ENCODE data around the gene ANLN. TPM values are rescaled to one million over a fixed set of nuclear protein-coding genes. Genes with fewer than 3 reads are reported as not detected.

ANLN gene
- total RNA-seq, 3 donors from 2014 or later (not counting 1 experiment from before 2014, with no cell fraction given) = 1.7 to 2.9 (median 2.0) TPM

DNA sequence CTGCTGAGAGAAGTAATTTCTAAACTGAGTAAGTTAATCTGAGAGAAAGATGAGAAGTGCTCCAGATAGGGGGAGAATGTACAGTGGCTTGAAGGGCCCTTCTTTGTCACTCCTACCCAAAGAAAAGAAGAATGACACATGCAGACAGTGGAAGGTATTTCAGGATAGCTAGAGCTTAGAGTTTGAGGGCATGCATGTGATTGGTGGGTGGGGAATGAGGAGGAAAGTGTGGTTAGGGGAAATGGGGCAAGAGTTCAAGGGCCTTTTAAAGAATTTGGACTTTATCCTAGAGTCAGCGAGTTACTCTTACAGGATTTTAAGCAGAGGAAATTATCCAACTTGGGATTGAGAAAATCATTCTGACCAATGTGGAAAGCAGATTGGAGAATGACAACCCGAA, 50.0 kb downstream of the ANLN start:
- Mint-ChIP-seq H3K4me1 (no peaks in the 10 kb centered on the region), H3K27ac (no peak overlapping the region), H3K9me3 (no peaks in the 10 kb centered on the region), H3K36me3 (no peaks in the 10 kb centered on the region), H3K4me3 (no peak overlapping the region), H3K27me3 (ENCODE audit: low read depth in 2 of 2) (no peaks in the 10 kb centered on the region)
- WGBS (ENCODE audit: insufficient coverage) = 96% methylated on average over 2 of the region's 2 CpGs
- no peaks in the 10 kb centered on the region for H3K9me3 ChIP-seq (ENCODE audit: control insufficient read depth, insufficient read depth, low read length)
- intact Hi-C loops (cut with micrococcal nuclease) = no loop called here
- no peaks in the 10 kb centered on the region for H3K4me1 ChIP-seq (ENCODE audit: control insufficient read depth, insufficient read depth, low read length)
- no peak overlapping the region for H3K4me3 ChIP-seq (ENCODE audit: low read length)
- TF ChIP-seq, protein P1, sequence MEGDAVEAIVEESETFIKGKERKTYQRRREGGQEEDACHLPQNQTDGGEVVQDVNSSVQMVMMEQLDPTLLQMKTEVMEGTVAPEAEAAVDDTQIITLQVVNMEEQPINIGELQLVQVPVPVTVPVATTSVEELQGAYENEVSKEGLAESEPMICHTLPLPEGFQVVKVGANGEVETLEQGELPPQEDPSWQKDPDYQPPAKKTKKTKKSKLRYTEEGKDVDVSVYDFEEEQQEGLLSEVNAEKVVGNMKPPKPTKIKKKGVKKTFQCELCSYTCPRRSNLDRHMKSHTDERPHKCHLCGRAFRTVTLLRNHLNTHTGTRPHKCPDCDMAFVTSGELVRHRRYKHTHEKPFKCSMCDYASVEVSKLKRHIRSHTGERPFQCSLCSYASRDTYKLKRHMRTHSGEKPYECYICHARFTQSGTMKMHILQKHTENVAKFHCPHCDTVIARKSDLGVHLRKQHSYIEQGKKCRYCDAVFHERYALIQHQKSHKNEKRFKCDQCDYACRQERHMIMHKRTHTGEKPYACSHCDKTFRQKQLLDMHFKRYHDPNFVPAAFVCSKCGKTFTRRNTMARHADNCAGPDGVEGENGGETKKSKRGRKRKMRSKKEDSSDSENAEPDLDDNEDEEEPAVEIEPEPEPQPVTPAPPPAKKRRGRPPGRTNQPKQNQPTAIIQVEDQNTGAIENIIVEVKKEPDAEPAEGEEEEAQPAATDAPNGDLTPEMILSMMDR (IDR thresholded peaks at IDR 0.05) = no peak
- DNase-seq (no peak), ATAC-seq (no peak)
- H3K27ac ChIP-seq (ENCODE audit: low read length) = no peak overlapping the region
- no peaks in the 10 kb centered on the region for H3K36me3 ChIP-seq (ENCODE audit: control insufficient read depth, insufficient read depth, low read length)
- no peaks in the 10 kb centered on the region for H3K27me3 ChIP-seq (ENCODE audit: control insufficient read depth, insufficient read depth, low read length)

DNA sequence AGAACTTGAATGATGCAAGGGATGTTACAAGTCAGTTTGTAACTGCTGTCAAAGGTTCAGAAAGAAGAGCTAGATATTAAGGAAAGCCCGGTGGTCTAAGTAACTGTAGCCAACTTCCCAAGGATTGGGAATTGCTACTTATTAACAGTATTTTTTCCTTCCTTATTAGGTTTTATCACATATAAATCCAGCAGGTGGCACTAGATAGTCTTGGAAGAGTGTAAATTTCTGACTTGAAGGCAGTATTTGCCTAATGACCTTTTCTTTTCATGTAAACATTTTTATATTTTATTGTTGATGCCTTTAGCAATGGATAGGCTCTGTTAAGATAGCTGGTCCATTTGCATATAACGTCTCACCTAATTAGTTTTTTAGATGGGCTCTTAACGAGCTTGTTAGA, 51.2 kb downstream of the ANLN start:
- H3K9me3 Mint-ChIP-seq = no peaks in the 10 kb centered on the region
- peak in 1 of 2 donors; percentile 27 for DNase-seq
- no peaks in the 10 kb centered on the region for H3K4me1 Mint-ChIP-seq
- Histone ChIP-seq H3K36me3 (ENCODE audit: control insufficient read depth, insufficient read depth, low read length) (no peaks in the 10 kb centered on the region), H3K27me3 (ENCODE audit: control insufficient read depth, insufficient read depth, low read length) (no peaks in the 10 kb centered on the region), H3K4me1 (ENCODE audit: control insufficient read depth, insufficient read depth, low read length) (no peaks in the 10 kb centered on the region), H3K9me3 (ENCODE audit: control insufficient read depth, insufficient read depth, low read length) (no peaks in the 10 kb centered on the region), H3K4me3 (ENCODE audit: low read length) (no peak overlapping the region), H3K27ac (ENCODE audit: low read length) (no peak overlapping the region)
- intact Hi-C loops (cut with micrococcal nuclease) = loop anchor here (1.0 kb wide), 1 partner anchor 757 kb away; no protein-coding TSS in a partner anchor
- no peak for ATAC-seq
- H3K27ac Mint-ChIP-seq = no peak overlapping the region
- H3K36me3 Mint-ChIP-seq = no peaks in the 10 kb centered on the region
- TF ChIP-seq, protein P1 (IDR thresholded peaks at IDR 0.05) = peak; percentile 49
- H3K27me3 Mint-ChIP-seq (ENCODE audit: low read depth in 2 of 2) = no peaks in the 10 kb centered on the region
- no peak overlapping the region for H3K4me3 Mint-ChIP-seq
- 80% methylated on average over 1 of the region's 3 CpGs for WGBS (ENCODE audit: insufficient coverage)

DNA sequence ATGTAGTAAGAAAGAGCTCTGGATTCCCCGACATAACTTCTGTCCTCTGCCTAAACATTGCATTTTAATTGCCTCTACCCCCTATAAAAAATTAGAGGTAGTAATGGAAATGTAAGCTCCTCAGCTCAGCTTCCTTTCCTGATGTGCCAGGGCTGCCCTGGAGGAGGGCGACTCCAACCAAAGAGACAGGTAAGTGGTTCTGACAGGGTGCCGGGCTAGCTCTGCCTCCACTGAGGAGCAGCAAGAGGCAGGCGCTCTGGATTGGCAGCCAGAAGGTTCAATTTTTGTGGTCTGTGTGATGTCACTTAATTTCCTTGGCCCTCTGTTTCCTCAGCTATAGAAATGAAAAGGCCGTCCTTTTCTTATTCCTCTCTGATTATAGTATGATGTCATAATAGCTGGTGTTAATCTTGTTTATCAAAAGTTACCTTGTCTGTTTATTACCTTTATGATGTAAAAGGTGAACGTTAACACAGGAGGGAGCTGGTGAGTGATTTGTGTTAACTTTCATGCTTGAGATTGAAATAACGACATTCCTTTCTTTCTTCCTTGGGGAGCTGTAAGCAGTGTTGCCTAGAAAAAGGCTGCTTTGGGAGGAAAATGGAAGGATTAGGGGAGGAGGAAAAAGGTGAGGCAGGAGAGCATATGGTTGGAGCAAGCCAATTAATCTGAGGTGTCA, 51.8 kb downstream of the ANLN start:
- WGBS (ENCODE audit: insufficient coverage) = 74% methylated on average over 5 of the region's 7 CpGs
- intact Hi-C loops (cut with micrococcal nuclease) = loop anchor here (1.0 kb wide), 1 partner anchor 757 kb away; no protein-coding TSS in a partner anchor
- TF ChIP-seq, protein P1 (IDR thresholded peaks at IDR 0.05) = no peak

More for the DNA sequence above, 51.8 kb downstream of the ANLN start:
- H3K9me3 Mint-ChIP-seq = no peaks in the 10 kb centered on the region
- no peaks in the 10 kb centered on the region for H3K36me3 Mint-ChIP-seq
- Histone ChIP-seq H3K4me3 (ENCODE audit: low read length) (no peak overlapping the region), H3K27me3 (ENCODE audit: control insufficient read depth, insufficient read depth, low read length) (no peaks in the 10 kb centered on the region), H3K36me3 (ENCODE audit: control insufficient read depth, insufficient read depth, low read length) (no peaks in the 10 kb centered on the region), H3K4me1 (ENCODE audit: control insufficient read depth, insufficient read depth, low read length) (no peaks in the 10 kb centered on the region), H3K27ac (ENCODE audit: low read length) (no peak overlapping the region), H3K9me3 (ENCODE audit: control insufficient read depth, insufficient read depth, low read length) (no peaks in the 10 kb centered on the region)
- H3K4me3 Mint-ChIP-seq = no peak overlapping the region
- no peaks in the 10 kb centered on the region for H3K4me1 Mint-ChIP-seq
- H3K27me3 Mint-ChIP-seq (ENCODE audit: low read depth in 2 of 2) = no peaks in the 10 kb centered on the region
- no peak for ATAC-seq
- DNase-seq = no peak
- H3K27ac Mint-ChIP-seq = no peak overlapping the region
